Peyer's patch (tissue), 4 donors: Measurements from ENCODE around the gene CRPPA. TPM values are rescaled to one million over a fixed set of nuclear protein-coding genes. Genes with fewer than 3 reads are reported as not detected.

Source experiments
- DNase-seq, 3 donors: peaks; one replicate each; pipeline ENCODE4 v3.0.0-alpha.2; 2017 to 2019
- H3K27ac ChIP-seq, 4 donors: fragments of 200-600 bp; sonication (generic); one replicate each; pipeline ENCODE4 v1.5.1; 2016 to 2019
- H3K27me3 ChIP-seq, 2 donors: fragments of 200-600 bp; sonication (generic); one replicate each; pipeline ENCODE4 v1.5.1; 2019
- H3K36me3 ChIP-seq, 3 donors: fragments of 200-600 bp; sonication (generic); one replicate each; pipeline ENCODE4 v1.5.1; 2016 to 2019
- H3K4me1 ChIP-seq, 4 donors: fragments of 200-600 bp; sonication (generic); one replicate each; pipeline ENCODE4 v1.5.1; 2016 to 2019
- H3K4me3 ChIP-seq, 4 donors: fragments of 200-600 bp; sonication (generic); 1 replicate in 3 of 4; 2 replicates in 1 of 4; pipeline ENCODE4 v1.5.1; 2016 to 2019; ENCODE audit warnings: mild to moderate bottlenecking in 1 of 4
- H3K9me3 ChIP-seq, 4 donors: fragments of 200-600 bp; sonication (generic); one replicate each; pipeline ENCODE4 v1.5.1; 2016 to 2019; ENCODE audit warnings: mild to moderate bottlenecking in 1 of 4
- POLR2A ChIP-seq, 2 donors: fragments of 450-650 bp; IDR thresholded peaks; one replicate each; pipeline ENCODE4 v1.5.1; 2017; ENCODE audit warnings: antibody characterized with exemption in 2 of 2, mild to moderate bottlenecking in 2 of 2, moderate library complexity in 2 of 2
- total RNA-seq, 4 donors: library from RNA; depleted of rRNA; stranded (reverse); fragments of >200 nt; gene quantifications; one replicate each; pipeline ENCODE4 v1.1.0, GENCODE V29; 2016
- TF ChIP-seq, protein P1 (sequence below), 6 experiments: fragments of 450-650 bp in 4 of 6; fragments of 200-600 bp in 2 of 6; sonication (generic) in 1 of 6; IDR thresholded peaks; one replicate each; pipeline ENCODE4 v1.5.1; 2017 to 2019; ENCODE audit warnings: antibody characterized with exemption in 6 of 6, mild to moderate bottlenecking in 3 of 6, moderate library complexity in 1 of 6

Gene CRPPA
- total RNA-seq, 4 donors from 2014 or later: 0.67 to 4.1 (median 1.9) TPM

DNA sequence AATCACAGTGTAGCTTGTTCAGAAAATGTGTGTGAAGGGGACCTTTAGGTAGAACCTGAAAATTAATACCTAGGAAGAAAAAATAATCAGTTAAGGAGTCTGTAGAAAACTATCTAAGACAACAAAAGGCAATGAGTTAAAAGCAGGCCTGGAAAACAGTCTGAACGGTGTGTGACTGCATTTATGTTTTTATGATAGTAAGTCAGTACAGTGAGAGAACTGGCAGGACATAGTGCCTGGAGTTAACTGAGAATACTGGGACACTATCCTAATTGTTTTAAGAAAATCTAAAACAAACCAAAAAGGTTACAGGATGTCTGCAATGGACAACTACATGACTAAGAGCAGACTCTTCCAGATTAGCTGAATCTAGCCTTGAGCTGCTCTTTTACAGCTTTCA, 17.9 kb downstream of the CRPPA start:
- H3K4me3 ChIP-seq: no peak overlapping the region
- TF ChIP-seq, protein P1, sequence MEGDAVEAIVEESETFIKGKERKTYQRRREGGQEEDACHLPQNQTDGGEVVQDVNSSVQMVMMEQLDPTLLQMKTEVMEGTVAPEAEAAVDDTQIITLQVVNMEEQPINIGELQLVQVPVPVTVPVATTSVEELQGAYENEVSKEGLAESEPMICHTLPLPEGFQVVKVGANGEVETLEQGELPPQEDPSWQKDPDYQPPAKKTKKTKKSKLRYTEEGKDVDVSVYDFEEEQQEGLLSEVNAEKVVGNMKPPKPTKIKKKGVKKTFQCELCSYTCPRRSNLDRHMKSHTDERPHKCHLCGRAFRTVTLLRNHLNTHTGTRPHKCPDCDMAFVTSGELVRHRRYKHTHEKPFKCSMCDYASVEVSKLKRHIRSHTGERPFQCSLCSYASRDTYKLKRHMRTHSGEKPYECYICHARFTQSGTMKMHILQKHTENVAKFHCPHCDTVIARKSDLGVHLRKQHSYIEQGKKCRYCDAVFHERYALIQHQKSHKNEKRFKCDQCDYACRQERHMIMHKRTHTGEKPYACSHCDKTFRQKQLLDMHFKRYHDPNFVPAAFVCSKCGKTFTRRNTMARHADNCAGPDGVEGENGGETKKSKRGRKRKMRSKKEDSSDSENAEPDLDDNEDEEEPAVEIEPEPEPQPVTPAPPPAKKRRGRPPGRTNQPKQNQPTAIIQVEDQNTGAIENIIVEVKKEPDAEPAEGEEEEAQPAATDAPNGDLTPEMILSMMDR (IDR thresholded peaks at IDR 0.05): no peak
- no peak for TF ChIP-seq POLR2A (IDR thresholded peaks at IDR 0.05)
- no peaks in the 10 kb centered on the region for H3K4me1 ChIP-seq
- H3K27ac ChIP-seq: no peak overlapping the region
- H3K9me3 ChIP-seq: peaks cover 0 to 4% (median 0%) of the 10 kb centered on the region in 4 donors
- H3K36me3 ChIP-seq: no peaks in the 10 kb centered on the region
- H3K27me3 ChIP-seq: no peaks in the 10 kb centered on the region
- no peak for DNase-seq

DNA sequence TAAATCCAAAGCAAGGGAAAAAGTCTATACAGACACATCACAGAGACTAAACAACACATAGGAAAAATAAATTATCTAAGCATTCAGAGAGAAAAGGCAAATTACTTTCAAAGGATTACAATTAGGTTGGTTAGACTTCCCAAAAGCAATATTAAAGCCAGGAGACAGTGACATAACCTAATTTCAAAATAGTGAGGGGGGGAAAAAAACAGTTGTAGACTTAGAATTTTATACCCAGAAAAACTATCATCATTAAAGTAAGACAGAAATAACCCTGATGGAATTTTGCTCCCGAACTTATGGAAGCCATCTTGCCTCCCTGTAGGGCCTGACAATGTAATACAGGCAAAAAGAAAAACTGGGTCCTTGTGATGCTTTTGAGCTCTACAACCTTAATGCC, 18.4 kb downstream of the CRPPA start:
- DNase-seq: no peak
- Histone ChIP-seq H3K27ac (no peak overlapping the region), H3K27me3 (no peaks in the 10 kb centered on the region), H3K9me3 (peaks cover 0 to 4% (median 0%) of the 10 kb centered on the region in 4 donors), H3K4me1 (no peaks in the 10 kb centered on the region), H3K4me3 (no peak overlapping the region), H3K36me3 (no peaks in the 10 kb centered on the region)
- TF ChIP-seq, protein P1 (IDR thresholded peaks at IDR 0.05): no peak
- TF ChIP-seq POLR2A (IDR thresholded peaks at IDR 0.05): no peak

DNA sequence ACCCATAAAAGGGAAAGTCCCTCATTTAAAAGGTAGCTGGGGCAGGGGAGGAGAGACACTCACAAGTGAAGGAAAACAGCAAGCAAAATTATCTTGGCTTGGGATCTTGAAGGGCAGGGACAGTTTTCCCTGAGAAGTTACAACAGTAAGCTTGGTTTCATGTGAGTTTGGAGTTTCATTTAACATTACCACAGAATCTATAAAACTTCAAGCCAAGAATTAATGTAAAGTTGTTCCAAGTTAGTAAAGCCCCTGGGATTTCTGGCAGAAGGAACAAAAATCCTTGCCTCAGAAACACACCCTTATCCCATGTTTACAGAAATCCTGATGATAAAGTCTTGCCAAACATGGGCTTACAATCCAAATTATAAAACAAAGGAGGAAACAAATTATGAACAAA, 19.2 kb downstream of the CRPPA start:
- H3K9me3 ChIP-seq: peaks cover 0 to 4% (median 0%) of the 10 kb centered on the region in 4 donors
- H3K36me3 ChIP-seq: no peaks in the 10 kb centered on the region
- H3K27ac ChIP-seq: no peak overlapping the region
- TF ChIP-seq POLR2A (IDR thresholded peaks at IDR 0.05): no peak
- TF ChIP-seq, protein P1 (IDR thresholded peaks at IDR 0.05): no peak
- DNase-seq: no peak
- H3K4me1 ChIP-seq: no peaks in the 10 kb centered on the region
- no peaks in the 10 kb centered on the region for H3K27me3 ChIP-seq
- no peak overlapping the region for H3K4me3 ChIP-seq

DNA sequence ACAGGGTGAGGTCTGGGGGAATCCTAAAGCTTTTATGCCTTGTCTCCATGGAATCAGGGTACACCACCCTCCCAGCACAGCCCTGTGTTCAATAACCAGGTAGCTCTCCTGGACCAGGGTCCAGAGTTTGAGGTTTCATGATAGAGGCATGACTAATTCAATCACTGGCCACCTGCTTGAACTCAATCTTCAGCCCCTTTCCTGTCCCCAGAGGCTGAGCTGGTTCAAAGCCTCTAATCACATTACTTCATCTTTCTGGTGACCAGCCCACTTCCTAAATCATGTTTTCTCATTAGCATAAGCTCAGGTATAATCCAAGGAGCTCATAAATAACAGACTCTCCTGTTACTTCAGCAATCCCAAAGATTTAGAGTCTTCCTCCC, 20.5 kb downstream of the CRPPA start:
- Histone ChIP-seq H3K4me1 (no peaks in the 10 kb centered on the region), H3K4me3 (no peak overlapping the region), H3K9me3 (peaks cover 0 to 4% (median 0%) of the 10 kb centered on the region in 4 donors), H3K27me3 (no peaks in the 10 kb centered on the region), H3K27ac (no peak overlapping the region), H3K36me3 (no peaks in the 10 kb centered on the region)
- TF ChIP-seq, protein P1 (IDR thresholded peaks at IDR 0.05): no peak
- TF ChIP-seq POLR2A (IDR thresholded peaks at IDR 0.05): no peak
- no peak for DNase-seq

DNA sequence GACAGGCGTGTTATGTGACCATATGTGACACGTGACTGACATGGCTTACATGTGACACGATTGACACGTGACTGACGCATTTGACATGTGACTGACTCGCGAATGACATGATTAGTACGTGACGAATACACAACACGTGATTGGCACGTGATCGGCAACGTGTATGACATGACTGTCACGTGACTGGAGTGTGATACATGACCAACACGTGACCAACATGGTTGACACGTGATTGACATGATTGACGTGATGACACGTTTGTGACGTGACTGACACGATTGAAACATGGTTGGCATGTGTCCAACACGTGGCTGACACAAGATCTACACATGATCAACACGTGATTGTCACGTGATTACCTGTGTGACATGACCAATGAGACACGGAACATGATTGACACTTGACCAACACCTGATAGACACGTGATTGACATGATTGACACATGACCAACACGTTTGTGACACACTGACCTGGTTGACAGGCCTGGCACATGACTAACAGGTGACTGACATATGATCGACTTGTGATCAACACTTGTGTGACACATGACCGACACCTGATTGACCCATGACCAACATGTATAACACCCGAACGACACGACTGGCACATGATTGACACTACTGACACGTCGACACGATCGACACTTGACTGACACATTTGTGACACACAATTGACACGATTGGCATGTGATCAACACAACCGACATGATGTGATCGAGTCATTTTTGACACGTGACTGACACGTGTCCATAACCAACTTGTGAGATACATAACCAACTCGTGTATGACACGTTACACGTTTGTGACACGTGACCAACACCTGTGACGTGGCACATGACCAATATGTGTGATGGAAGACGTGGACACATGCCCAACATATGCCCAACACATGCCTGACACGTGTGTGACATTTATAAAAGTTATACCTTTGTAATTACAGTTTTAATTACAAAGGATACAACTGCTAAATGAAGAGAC, 21.1 kb downstream of the CRPPA start:
- Histone ChIP-seq H3K4me3 (no peak overlapping the region), H3K9me3 (peaks cover 0 to 4% (median 0%) of the 10 kb centered on the region in 4 donors), H3K27me3 (no peaks in the 10 kb centered on the region), H3K4me1 (no peaks in the 10 kb centered on the region), H3K36me3 (no peaks in the 10 kb centered on the region), H3K27ac (no peak overlapping the region)
- DNase-seq: no peak
- TF ChIP-seq, protein P1 (IDR thresholded peaks at IDR 0.05): no peak
